WTC11 (cell line): ENCODE results near the gene GPR161. TPM values are rescaled to one million over a fixed set of nuclear protein-coding genes. Genes with fewer than 3 reads are reported as not detected.

ENCODE experiments used
- ATAC-seq: fragments of 200-7000 bp; cut with Tn5 transposase; 2 replicates; pipeline ENCODE4 v1.10.0; 2021; ENCODE audit warnings: mild to moderate bottlenecking, moderate library complexity
- CTCF ChIA-PET: fragments of 300-600 bp; sonication (Branson Sonifier 250); formaldehyde crosslinking; loops from one replicate; lab custom pipeline; 2021; ENCODE audit warnings: antibody characterized with exemption; lab: Charles Lee
- POLR2A ChIA-PET: fragments of 350-600 bp; sonication (Branson Sonifier 250); formaldehyde crosslinking; loops from one replicate; lab custom pipeline; 2021; ENCODE audit warnings: antibody characterized with exemption; lab: Charles Lee
- DNase-seq: peaks from one replicate; pipeline ENCODE4 v3.0.0; 2021; ENCODE audit warnings: low spot score
- H3K27ac Mint-ChIP-seq: 2 replicates; pipeline ENCODE4 v1.8.0; 2021; ENCODE audit warnings: mixed read lengths
- H3K27me3 Mint-ChIP-seq: 2 replicates; pipeline ENCODE4 v1.8.0; 2021; ENCODE audit warnings: low read depth, mild to moderate bottlenecking, moderate library complexity, mixed read lengths
- H3K36me3 Mint-ChIP-seq: 2 replicates; pipeline ENCODE4 v1.8.0; 2021; ENCODE audit warnings: mixed read lengths
- H3K4me1 Mint-ChIP-seq: 2 replicates; pipeline ENCODE4 v1.8.0; 2022; ENCODE audit warnings: mixed read lengths
- H3K4me3 Mint-ChIP-seq: 2 replicates; pipeline ENCODE4 v1.8.0; 2021; ENCODE audit warnings: mild to moderate bottlenecking, moderate library complexity, mixed read lengths
- H3K9me3 Mint-ChIP-seq: 2 replicates; pipeline ENCODE4 v1.8.0; 2021; ENCODE audit warnings: mixed read lengths
- CDX4 ChIP-seq: fragments of 250-450 bp; sonication (Bioruptor Pico); IDR thresholded peaks from 2 replicates; pipeline ENCODE4 v1.9.0; 2021; ENCODE audit warnings: moderate library complexity, mild to moderate bottlenecking, inconsistent platforms, borderline replicate concordance
- ETV6 ChIP-seq: sonication (generic); formaldehyde crosslinking; IDR thresholded peaks from 2 replicates; pipeline ENCODE4 v1.8.1; 2022; ENCODE audit warnings: mild to moderate bottlenecking, missing genetic modification reagents
- FOXK1 ChIP-seq: sonication (generic); formaldehyde crosslinking; IDR thresholded peaks from 2 replicates; pipeline ENCODE4 v1.8.0; 2022; ENCODE audit warnings: mild to moderate bottlenecking, moderate library complexity, missing genetic modification reagents
- GTF2I ChIP-seq: fragments of 250-450 bp; sonication (Bioruptor Pico); conservative IDR thresholded peaks from 2 replicates; pipeline ENCODE4 v1.4.0; 2021; ENCODE audit warnings: mild to moderate bottlenecking
- HMGA2 ChIP-seq: fragments of 250-450 bp; sonication (Bioruptor Pico); IDR thresholded peaks from 2 replicates; pipeline ENCODE4 v1.4.0; 2021; ENCODE audit warnings: mild to moderate bottlenecking, moderate library complexity
- IRF2 ChIP-seq: sonication (generic); formaldehyde crosslinking; IDR thresholded peaks from 2 replicates; pipeline ENCODE4 v1.8.0; 2022; ENCODE audit warnings: low read depth, missing genetic modification reagents, borderline replicate concordance
- JAZF1 ChIP-seq: fragments of 250-450 bp; sonication (Bioruptor Pico); IDR thresholded peaks from 2 replicates; pipeline ENCODE4 v1.9.0; 2021; ENCODE audit warnings: moderate library complexity, mild to moderate bottlenecking, inconsistent platforms
- NFE2L1 ChIP-seq: sonication (generic); formaldehyde crosslinking; IDR thresholded peaks from 2 replicates; pipeline ENCODE4 v1.8.1; 2023; ENCODE audit warnings: missing genetic modification reagents
- NFYB ChIP-seq: sonication (generic); formaldehyde crosslinking; conservative IDR thresholded peaks from 2 replicates; pipeline ENCODE4 v1.8.0; 2022; ENCODE audit warnings: low read depth, missing genetic modification reagents
- NR1H2 ChIP-seq: sonication (generic); formaldehyde crosslinking; IDR thresholded peaks from 2 replicates; pipeline ENCODE4 v1.9.0; 2021; ENCODE audit warnings: mild to moderate bottlenecking, moderate library complexity, missing genetic modification reagents
- PRRX2 ChIP-seq: fragments of 250-450 bp; sonication (Bioruptor Pico); IDR thresholded peaks from 2 replicates; pipeline ENCODE4 v1.8.0; 2021; ENCODE audit warnings: mild to moderate bottlenecking
- SOX15 ChIP-seq: fragments of 250-450 bp; sonication (Bioruptor Pico); IDR thresholded peaks from 2 replicates; pipeline ENCODE4 v1.9.0; 2021; ENCODE audit warnings: mild to moderate bottlenecking
- STAT6 ChIP-seq: sonication (generic); formaldehyde crosslinking; conservative IDR thresholded peaks from 2 replicates; pipeline ENCODE4 v1.8.1; 2023; ENCODE audit warnings: mild to moderate bottlenecking, low read depth, missing genetic modification reagents, moderate library complexity
- TCF7 ChIP-seq: sonication (generic); formaldehyde crosslinking; IDR thresholded peaks from 2 replicates; pipeline ENCODE4 v1.8.0; 2022; ENCODE audit warnings: mild to moderate bottlenecking, low read depth, missing genetic modification reagents, moderate library complexity
- TEAD1 ChIP-seq: sonication (generic); formaldehyde crosslinking; IDR thresholded peaks from 2 replicates; pipeline ENCODE4 v1.8.0; 2022; ENCODE audit warnings: mild to moderate bottlenecking, missing genetic modification reagents
- ZBTB43 ChIP-seq: sonication (generic); formaldehyde crosslinking; IDR thresholded peaks from 2 replicates; pipeline ENCODE4 v1.8.1; 2023; ENCODE audit warnings: mild to moderate bottlenecking, missing genetic modification reagents
- ZNF219 ChIP-seq: sonication (generic); formaldehyde crosslinking; IDR thresholded peaks from 2 replicates; pipeline ENCODE4 v1.8.0; 2023; ENCODE audit warnings: missing genetic modification reagents, mild to moderate bottlenecking, borderline replicate concordance
- ZNF263 ChIP-seq: sonication (generic); formaldehyde crosslinking; IDR thresholded peaks from 2 replicates; pipeline ENCODE4 v1.8.1; 2022; ENCODE audit warnings: low read depth, mild to moderate bottlenecking, moderate library complexity, missing genetic modification reagents
- ZNF416 ChIP-seq: fragments of 250-450 bp; sonication (Bioruptor Pico); IDR thresholded peaks from 2 replicates; pipeline ENCODE4 v1.9.0; 2021; ENCODE audit warnings: mild to moderate bottlenecking, inconsistent platforms
- total RNA-seq: library from RNA; stranded (reverse); gene quantifications from 3 replicates; pipeline ENCODE4 v1.2.3, GENCODE V29; 2021
- TF ChIP-seq, protein P1 (sequence below): fragments of 250-450 bp; sonication (Bioruptor Pico); IDR thresholded peaks from 2 replicates; pipeline ENCODE4 v1.8.0; 2021; ENCODE audit warnings: mild to moderate bottlenecking
- TF ChIP-seq, protein P2 (sequence below): sonication (generic); formaldehyde crosslinking; IDR thresholded peaks from 2 replicates; pipeline ENCODE4 v1.8.0; 2023; ENCODE audit warnings: missing genetic modification reagents
- TF ChIP-seq, protein P3 (sequence below): fragments of 200-600 bp; IDR thresholded peaks from 2 replicates; pipeline ENCODE4 v1.8.0; 2022; ENCODE audit warnings: antibody characterized with exemption
- TF ChIP-seq, protein P4 (sequence below): sonication (generic); formaldehyde crosslinking; IDR thresholded peaks from 2 replicates; pipeline ENCODE4 v1.8.1; 2022; ENCODE audit warnings: mild to moderate bottlenecking, missing genetic modification reagents, moderate library complexity, borderline replicate concordance

Gene GPR161
- total RNA-seq, 1 experiment from 2014 or later = 11.6 TPM

GRCh38 chr1:168045311-168045710 lies 91.4 kb downstream of the GPR161 start:
- TF ChIP-seq TCF7 = no peak
- no peak for TF ChIP-seq GTF2I (CRISPR knock-in tag)
- TF ChIP-seq ZNF416 (CRISPR knock-in tag) = no peak
- no peak for TF ChIP-seq ZNF263 (CRISPR knock-in tag)
- TF ChIP-seq FOXK1 (CRISPR knock-in tag) = no peak
- TF ChIP-seq ZBTB43 = no peak
- TF ChIP-seq NFYB (CRISPR knock-in tag) = no peak
- no peak for TF ChIP-seq JAZF1 (CRISPR knock-in tag)
- no peak for TF ChIP-seq TEAD1
- TF ChIP-seq CDX4 (CRISPR knock-in tag) = no peak
- TF ChIP-seq, protein P1, sequence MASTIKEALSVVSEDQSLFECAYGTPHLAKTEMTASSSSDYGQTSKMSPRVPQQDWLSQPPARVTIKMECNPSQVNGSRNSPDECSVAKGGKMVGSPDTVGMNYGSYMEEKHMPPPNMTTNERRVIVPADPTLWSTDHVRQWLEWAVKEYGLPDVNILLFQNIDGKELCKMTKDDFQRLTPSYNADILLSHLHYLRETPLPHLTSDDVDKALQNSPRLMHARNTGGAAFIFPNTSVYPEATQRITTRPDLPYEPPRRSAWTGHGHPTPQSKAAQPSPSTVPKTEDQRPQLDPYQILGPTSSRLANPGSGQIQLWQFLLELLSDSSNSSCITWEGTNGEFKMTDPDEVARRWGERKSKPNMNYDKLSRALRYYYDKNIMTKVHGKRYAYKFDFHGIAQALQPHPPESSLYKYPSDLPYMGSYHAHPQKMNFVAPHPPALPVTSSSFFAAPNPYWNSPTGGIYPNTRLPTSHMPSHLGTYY (CRISPR knock-in tag) = no peak
- no peak for TF ChIP-seq SOX15 (CRISPR knock-in tag)
- TF ChIP-seq, protein P2, sequence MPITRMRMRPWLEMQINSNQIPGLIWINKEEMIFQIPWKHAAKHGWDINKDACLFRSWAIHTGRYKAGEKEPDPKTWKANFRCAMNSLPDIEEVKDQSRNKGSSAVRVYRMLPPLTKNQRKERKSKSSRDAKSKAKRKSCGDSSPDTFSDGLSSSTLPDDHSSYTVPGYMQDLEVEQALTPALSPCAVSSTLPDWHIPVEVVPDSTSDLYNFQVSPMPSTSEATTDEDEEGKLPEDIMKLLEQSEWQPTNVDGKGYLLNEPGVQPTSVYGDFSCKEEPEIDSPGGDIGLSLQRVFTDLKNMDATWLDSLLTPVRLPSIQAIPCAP = no peak
- TF ChIP-seq NFE2L1 (CRISPR knock-in tag) = no peak
- TF ChIP-seq IRF2 = no peak
- no peak for TF ChIP-seq ZNF219 (CRISPR knock-in tag)
- ChIA-PET POLR2A (no interaction called here), CTCF (no interaction called here)
- Mint-ChIP-seq H3K27me3 (no peaks in the 10 kb centered on the region), H3K9me3 (no peaks in the 10 kb centered on the region), H3K27ac (no peak overlapping the region), H3K4me1 (no peaks in the 10 kb centered on the region), H3K4me3 (no peak overlapping the region), H3K36me3 (peaks cover 9% of the 10 kb centered on the region; the same call in 1 of the 2 replicates)
- DNase-seq (no peak), ATAC-seq (no peak)

DNA sequence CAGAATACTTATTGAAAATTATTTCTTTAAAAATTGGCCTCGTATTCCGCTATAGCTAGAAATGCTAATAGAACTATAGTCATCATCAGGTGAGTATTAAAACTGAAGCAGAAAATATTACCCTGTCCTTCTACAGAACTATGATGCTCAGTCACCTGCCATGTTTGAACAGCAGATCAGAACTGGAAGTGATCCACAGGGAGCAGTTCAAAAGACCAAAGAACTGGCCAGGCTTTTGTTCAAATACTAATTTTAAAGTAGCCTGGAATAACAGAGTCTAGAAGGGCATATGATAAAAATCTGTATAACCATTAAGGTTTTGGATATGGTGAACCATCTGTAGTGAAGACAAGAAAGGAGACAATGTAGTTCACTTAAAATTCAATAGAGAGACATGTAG lies 94.4 kb downstream of the GPR161 start:
- ATAC-seq = no peak
- ChIA-PET POLR2A (no interaction called here), CTCF (no interaction called here)
- Mint-ChIP-seq H3K27me3 (no peaks in the 10 kb centered on the region), H3K27ac (no peak overlapping the region), H3K36me3 (peaks cover 9% of the 10 kb centered on the region; the same call in 1 of the 2 replicates), H3K4me3 (no peak overlapping the region), H3K9me3 (no peaks in the 10 kb centered on the region), H3K4me1 (peaks cover 3% of the 10 kb centered on the region; the same call in 1 of the 2 replicates)
- no peak for DNase-seq
- TF ChIP-seq, protein P1 (CRISPR knock-in tag) = no peak
- TF ChIP-seq, protein P3, sequence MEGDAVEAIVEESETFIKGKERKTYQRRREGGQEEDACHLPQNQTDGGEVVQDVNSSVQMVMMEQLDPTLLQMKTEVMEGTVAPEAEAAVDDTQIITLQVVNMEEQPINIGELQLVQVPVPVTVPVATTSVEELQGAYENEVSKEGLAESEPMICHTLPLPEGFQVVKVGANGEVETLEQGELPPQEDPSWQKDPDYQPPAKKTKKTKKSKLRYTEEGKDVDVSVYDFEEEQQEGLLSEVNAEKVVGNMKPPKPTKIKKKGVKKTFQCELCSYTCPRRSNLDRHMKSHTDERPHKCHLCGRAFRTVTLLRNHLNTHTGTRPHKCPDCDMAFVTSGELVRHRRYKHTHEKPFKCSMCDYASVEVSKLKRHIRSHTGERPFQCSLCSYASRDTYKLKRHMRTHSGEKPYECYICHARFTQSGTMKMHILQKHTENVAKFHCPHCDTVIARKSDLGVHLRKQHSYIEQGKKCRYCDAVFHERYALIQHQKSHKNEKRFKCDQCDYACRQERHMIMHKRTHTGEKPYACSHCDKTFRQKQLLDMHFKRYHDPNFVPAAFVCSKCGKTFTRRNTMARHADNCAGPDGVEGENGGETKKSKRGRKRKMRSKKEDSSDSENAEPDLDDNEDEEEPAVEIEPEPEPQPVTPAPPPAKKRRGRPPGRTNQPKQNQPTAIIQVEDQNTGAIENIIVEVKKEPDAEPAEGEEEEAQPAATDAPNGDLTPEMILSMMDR = no peak
- TF ChIP-seq STAT6 (CRISPR knock-in tag) (no peak), TCF7 (no peak), HMGA2 (CRISPR knock-in tag) (no peak), NR1H2 (CRISPR knock-in tag) (no peak), PRRX2 (CRISPR knock-in tag) (no peak), ETV6 (no peak)
- TF ChIP-seq, protein P4, sequence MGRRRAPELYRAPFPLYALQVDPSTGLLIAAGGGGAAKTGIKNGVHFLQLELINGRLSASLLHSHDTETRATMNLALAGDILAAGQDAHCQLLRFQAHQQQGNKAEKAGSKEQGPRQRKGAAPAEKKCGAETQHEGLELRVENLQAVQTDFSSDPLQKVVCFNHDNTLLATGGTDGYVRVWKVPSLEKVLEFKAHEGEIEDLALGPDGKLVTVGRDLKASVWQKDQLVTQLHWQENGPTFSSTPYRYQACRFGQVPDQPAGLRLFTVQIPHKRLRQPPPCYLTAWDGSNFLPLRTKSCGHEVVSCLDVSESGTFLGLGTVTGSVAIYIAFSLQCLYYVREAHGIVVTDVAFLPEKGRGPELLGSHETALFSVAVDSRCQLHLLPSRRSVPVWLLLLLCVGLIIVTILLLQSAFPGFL (CRISPR knock-in tag) = no peak
